A673 (cell line): ENCODE results near the gene ITPKB. TPM values are rescaled to one million over a fixed set of nuclear protein-coding genes. Genes with fewer than 3 reads are reported as not detected.

ENCODE experiments used
- BruUV-seq: library from RNA; stranded (reverse); fragments of 400-500 nt; replicated peaks from 2 replicates; lab custom pipeline; 2021; lab: Mats Ljungman, UMichigan
- CTCF ChIA-PET: fragments of 300-600 bp; sonication (Branson Sonifier 250); formaldehyde crosslinking; loops from one replicate; lab custom pipeline; 2022; ENCODE audit warnings: antibody characterized with exemption; lab: Charles Lee
- POLR2A ChIA-PET: fragments of 300-600 bp; sonication (Branson Sonifier 250); formaldehyde crosslinking; loops from one replicate; lab custom pipeline; 2022; ENCODE audit warnings: antibody characterized with exemption; ENCODE audit not compliant: low non-redundant PET; lab: Charles Lee
- DNase-seq: peaks from one replicate; pipeline ENCODE4 v3.0.0-alpha.2; 2015; ENCODE audit warnings: low spot score
- H3K27ac ChIP-seq: fragments of 200-600 bp; sonication (generic); 2 replicates; pipeline ENCODE4 v1.5.1; 2016; ENCODE audit warnings: mixed run types, low read depth, mild to moderate bottlenecking, mixed read lengths, antibody characterized with exemption, low read length; ENCODE audit not compliant: poor library complexity, severe bottlenecking
- H3K27me3 ChIP-seq: fragments of 200-600 bp; sonication (generic); replicated peaks from 2 replicates; pipeline ENCODE4 v1.6.1; 2017; ENCODE audit warnings: mixed run types, low read depth, mild to moderate bottlenecking, mixed read lengths, antibody characterized with exemption, low read length; ENCODE audit not compliant: insufficient read depth, poor library complexity
- H3K36me3 ChIP-seq: fragments of 200-600 bp; sonication (generic); 2 replicates; pipeline ENCODE4 v1.6.1; 2016; ENCODE audit warnings: mixed run types, mild to moderate bottlenecking, mixed read lengths, antibody characterized with exemption, low read length; ENCODE audit not compliant: insufficient read depth, poor library complexity, severe bottlenecking
- H3K4me1 ChIP-seq: fragments of 200-600 bp; sonication (generic); 2 replicates; pipeline ENCODE4 v1.6.1; 2017; ENCODE audit warnings: mixed run types, mild to moderate bottlenecking, mixed read lengths, antibody characterized with exemption, low read length; ENCODE audit not compliant: insufficient read depth, poor library complexity, severe bottlenecking
- H3K4me3 ChIP-seq: fragments of 200-600 bp; sonication (generic); 2 replicates; pipeline ENCODE4 v1.5.1; 2016; ENCODE audit warnings: low read depth, mixed run types, mild to moderate bottlenecking, mixed read lengths, low read length; ENCODE audit not compliant: poor library complexity, severe bottlenecking
- H3K9me3 ChIP-seq: fragments of 200-600 bp; sonication (generic); 2 replicates; pipeline ENCODE4 v1.6.1; 2016; ENCODE audit warnings: mixed run types, low read depth, mild to moderate bottlenecking, mixed read lengths, antibody characterized with exemption, low read length; ENCODE audit not compliant: poor library complexity, severe bottlenecking
- CTCF ChIP-seq: fragments of 300-800, 200-600 bp; sonication (generic); conservative IDR thresholded peaks from 2 replicates; pipeline ENCODE4 v1.5.1; 2017; ENCODE audit warnings: low read depth, mild to moderate bottlenecking, antibody characterized with exemption, low read length, moderate library complexity, mixed read lengths
- EZH2 ChIP-seq: fragments of 200-600 bp; sonication (generic); IDR thresholded peaks from 2 replicates; pipeline ENCODE4 v1.6.1; 2017; ENCODE audit warnings: borderline replicate concordance, low read depth, mild to moderate bottlenecking, mixed read lengths, antibody characterized with exemption, low read length; ENCODE audit not compliant: poor library complexity, severe bottlenecking
- intact Hi-C: fragments of 100-400 bp; cut with micrococcal nuclease; formaldehyde crosslinking; loops from one replicate; pipeline ENCODE4 v1.10.0; 2022; ENCODE audit not compliant: unreplicated experiment
- total RNA-seq: library from RNA; stranded (reverse); gene quantifications from 2 replicates; pipeline ENCODE4 v1.2.3, GENCODE V29; 2021

ITPKB gene
- total RNA-seq, 1 experiment from 2014 or later, result 14.1 TPM

- intact Hi-C loops, result no loop called here
- peak; percentile 64 for DNase-seq
- POLR2A ChIA-PET, result no interaction called here
- Histone ChIP-seq H3K4me3 (no peak overlapping the region), H3K4me1 (peaks cover 33% of the 10 kb centered on the region), H3K27me3 (no peaks in the 10 kb centered on the region), H3K9me3 (no peaks in the 10 kb centered on the region), H3K36me3 (no peaks in the 10 kb centered on the region), H3K27ac (peak overlapping the region; percentile 50)
- TF ChIP-seq EZH2 (no peak), CTCF (no peak)
- CTCF ChIA-PET, result no interaction called here
- no TSS peak for BruUV-seq
These were observed 83.6 kb downstream of the ITPKB start for GRCh38 chr1:226655251-226656163.

GRCh38 chr1:226654668-226655055 lies 84.4 kb downstream of the ITPKB start:
- Histone ChIP-seq H3K27ac (no peak overlapping the region), H3K9me3 (no peaks in the 10 kb centered on the region), H3K4me1 (peaks cover 33% of the 10 kb centered on the region), H3K4me3 (no peak overlapping the region), H3K36me3 (no peaks in the 10 kb centered on the region), H3K27me3 (no peaks in the 10 kb centered on the region)
- intact Hi-C loops, result no loop called here
- ChIA-PET POLR2A (no interaction called here), CTCF (no interaction called here)
- TF ChIP-seq EZH2, result no peak
- no peak for TF ChIP-seq CTCF
- DNase-seq, result no peak
- BruUV-seq, result no TSS peak

- intact Hi-C loops, result no loop called here
- Histone ChIP-seq H3K4me1 (peaks cover 33% of the 10 kb centered on the region), H3K36me3 (no peaks in the 10 kb centered on the region), H3K9me3 (no peaks in the 10 kb centered on the region), H3K27me3 (no peaks in the 10 kb centered on the region), H3K4me3 (no peak overlapping the region), H3K27ac (peak overlapping the region; percentile 4)
- DNase-seq, result peak; percentile 27
- ChIA-PET POLR2A (no interaction called here), CTCF (no interaction called here)
- TF ChIP-seq CTCF (no peak), EZH2 (no peak)
- no TSS peak for BruUV-seq
These were observed 84.9 kb downstream of the ITPKB start for GRCh38 chr1:226654046-226654667.
